Hepatic stellate cell (primary cell): ENCODE results near the gene CCL22.
"Not testable (repeated sequence)": the region's sequence is repeated elsewhere in the genome, so short reads cannot be mapped to it uniquely, and the experiment has no call there.

Experiments
- DNase-seq: peaks from one replicate; pipeline ENCODE4 v3.0.0; 2011; ENCODE audit warnings: low spot score

CCL22 gene

DNA sequence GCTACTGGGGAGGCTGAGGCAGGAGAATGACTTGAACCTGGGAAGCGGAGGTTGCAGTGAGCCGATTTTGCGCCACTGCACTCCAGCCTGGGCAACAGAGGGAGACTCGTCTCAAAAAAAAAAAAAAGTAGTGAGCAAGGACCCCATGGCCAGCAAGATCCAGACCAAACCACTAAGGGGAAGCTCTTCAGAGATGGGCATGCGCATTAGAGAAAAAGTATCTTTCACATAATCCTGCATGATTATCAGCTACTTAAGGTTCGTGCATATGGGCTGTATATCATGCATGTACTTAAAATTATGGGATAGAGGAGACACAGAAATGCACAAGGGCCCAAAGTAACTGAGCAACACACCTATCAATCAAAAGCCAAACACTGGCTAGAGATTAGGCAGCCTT lies 10.7 kb upstream of the CCL22 start:
- no peak for DNase-seq

- DNase-seq: no peak
Measured at GRCh38 chr16:57348327-57348726, 10.3 kb upstream of the CCL22 start.

DNA sequence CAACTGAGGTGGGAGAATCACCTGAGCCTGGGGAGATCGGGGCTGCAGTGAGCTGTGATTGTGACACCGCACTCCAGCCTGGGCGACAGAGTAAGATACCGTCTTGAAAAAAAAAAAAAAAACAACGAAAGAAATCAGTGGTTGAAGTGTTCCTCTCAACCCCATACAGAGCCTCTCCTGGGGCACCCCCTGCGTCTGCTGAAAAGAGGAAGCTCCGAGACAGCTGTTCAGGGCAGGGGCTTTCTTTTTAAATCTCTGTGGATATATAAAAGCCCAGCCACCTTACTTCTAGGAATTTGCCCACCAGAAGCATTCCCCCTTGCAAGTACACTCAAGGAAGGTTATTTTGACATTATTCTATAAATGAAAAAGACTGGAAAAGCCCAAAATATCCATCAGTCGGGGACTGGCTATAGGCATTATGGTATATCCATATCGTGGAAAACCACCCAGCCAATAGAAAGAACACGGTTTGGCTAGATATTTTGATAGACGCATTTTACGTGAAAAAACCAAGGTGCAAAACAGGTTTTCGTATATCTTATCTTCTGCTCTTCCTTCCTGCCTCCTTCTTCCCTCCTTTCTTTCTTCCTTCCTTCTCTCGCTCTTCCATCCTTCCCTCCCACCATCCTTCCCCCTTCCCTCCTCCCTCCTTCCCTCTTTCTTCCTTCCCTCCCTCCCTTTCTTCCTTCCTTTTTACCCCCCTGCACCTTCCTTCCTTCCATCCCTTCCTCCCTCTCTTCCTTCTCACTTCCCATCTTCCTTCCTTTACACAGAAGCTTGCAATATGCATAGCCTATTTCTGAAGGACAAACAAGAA lies 9.2 kb upstream of the CCL22 start:
- DNase-seq: no peak

DNA sequence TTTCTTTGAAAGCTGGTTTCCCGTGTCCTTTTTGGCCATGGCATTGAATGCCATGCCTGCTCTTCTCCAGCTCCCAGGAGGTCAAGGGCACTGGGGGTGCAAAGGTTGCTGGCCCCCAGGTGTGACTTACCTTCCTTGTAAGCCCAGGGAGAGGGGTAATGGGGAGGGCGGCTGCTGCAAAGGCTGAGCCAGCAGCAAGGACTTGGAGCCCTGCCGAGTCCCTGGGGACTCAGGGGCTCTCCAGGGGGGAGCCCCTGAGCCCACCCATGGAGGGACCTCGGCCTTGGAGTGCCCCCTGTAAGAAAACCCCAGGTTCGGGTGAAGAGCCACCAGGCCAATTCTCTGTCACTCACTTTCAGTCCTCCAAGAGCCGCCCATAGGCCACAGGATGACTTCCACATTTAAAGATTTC lies 5.9 kb upstream of the CCL22 start:
- no peak for DNase-seq

DNA sequence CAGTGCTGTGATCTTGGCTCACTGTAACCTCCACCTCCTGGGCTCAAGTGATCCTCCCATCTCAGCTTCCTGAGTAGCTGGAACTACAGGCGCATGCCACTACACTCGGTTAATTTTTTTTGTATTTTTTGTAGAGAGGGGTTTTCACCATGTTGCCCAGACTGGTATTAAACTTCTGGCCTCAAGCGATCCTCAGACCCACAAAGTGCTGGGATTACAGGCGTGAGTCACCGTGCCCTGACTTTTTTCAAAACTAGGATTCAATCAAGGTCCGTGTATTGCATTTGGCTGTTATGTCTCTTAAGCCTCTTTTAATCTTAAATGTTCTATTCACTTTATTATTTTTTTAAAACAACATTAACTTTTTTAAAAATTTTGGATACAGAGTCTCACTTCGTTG lies 4.3 kb upstream of the CCL22 start:
- no peak for DNase-seq

DNA sequence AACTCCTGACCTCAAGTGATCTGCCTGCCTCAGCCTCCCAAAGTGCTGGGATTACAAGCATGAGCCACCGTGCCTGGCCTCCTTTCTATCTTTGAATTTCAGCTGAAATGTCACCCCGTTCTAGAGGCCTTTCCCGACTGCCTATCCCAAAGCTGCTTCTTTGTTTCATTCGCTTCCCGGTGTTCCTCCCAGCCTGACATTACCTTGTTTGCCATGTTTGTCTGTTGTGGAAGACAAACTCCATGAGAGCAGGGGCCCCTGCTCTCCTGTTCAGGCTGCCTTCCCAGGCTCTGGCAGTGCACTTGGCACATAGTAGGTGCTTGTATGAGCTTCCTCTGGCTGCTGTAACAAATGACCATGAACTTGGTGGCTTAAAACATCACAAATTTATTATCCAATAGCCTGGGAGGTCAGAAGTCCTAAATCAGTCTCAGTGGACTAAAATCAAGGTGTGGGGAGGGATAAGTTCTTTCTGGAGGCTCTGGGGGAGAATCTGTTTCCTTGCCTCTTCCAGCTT lies 2.6 kb upstream of the CCL22 start:
- DNase-seq: no peak

GRCh38 chr16:57356547-57356946 lies 2.0 kb upstream of the CCL22 start:
- no peak for DNase-seq

DNA sequence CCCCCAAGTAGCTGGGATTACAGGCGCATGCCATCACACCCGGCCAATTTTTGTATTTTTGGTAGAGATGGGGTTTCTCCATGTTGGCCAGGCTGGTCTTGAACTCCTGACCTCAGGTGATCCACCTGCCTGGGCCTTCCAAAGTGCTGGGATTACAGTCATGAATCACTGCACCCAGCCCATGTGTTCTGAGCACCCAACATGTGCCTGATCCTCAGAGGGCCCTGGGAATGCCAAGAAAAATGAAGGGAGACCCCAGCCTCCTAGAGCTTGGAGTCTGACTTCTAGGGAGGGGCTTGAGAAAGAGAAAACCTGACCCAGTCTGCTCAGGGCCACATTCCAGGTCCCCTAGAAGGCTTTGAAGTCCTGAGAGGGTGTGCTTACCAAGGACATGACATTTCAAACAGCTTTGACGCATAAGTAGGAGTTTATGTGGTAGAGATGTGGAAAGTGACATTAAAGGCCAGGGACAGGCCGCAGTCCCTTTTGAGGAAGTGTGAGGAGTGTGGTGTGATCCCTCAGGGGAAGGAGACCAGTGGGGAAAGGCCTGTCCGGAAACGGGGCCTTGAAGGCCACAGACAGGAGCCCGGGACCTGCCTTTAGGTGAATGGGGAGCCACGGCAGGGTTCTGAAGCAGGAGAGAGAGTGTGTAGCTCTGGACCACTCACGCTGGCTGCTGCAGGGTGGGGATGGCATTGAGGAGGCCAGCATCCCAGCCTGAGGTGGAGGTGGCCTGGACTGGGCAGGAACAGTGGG lies 1.1 kb upstream of the CCL22 start:
- DNase-seq: no peak

GRCh38 chr16:57358086-57358420 lies 530 bp upstream of the CCL22 start:
- no peak for DNase-seq

DNA sequence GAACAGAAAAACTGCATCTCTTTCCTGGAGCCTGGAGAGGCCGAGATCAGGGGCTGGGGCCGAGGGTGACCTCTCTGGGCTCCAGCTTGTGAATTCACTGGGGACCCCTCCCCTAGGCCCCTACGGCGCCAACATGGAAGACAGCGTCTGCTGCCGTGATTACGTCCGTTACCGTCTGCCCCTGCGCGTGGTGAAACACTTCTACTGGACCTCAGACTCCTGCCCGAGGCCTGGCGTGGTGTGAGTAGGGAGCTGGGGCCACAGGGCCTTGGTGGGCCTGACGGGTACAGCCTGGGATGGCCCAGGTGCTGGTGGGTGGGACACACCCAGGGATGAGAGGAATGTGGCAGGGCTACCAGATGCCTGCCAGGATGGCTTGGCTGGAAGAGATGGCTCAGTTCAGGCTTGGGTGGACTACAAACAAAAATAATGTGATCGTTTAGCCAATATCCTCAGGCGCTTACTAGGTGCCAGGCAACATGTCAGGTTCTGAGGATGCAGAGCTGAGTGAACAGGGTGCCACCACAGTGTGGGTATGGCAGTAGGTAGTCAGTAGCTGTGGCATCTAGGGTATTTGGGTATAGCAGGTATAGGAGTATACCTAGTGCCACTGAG lies 1.8 kb downstream of the CCL22 start:
- DNase-seq: no peak

GRCh38 chr16:57361404-57361803 lies 2.8 kb downstream of the CCL22 start:
- DNase-seq: no peak

DNA sequence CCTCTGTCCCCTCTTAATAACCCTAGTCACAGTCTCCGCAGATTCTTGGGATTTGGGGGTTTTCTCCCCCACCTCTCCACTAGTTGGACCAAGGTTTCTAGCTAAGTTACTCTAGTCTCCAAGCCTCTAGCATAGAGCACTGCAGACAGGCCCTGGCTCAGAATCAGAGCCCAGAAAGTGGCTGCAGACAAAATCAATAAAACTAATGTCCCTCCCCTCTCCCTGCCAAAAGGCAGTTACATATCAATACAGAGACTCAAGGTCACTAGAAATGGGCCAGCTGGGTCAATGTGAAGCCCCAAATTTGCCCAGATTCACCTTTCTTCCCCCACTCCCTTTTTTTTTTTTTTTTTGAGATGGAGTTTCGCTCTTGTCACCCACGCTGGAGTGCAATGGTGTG lies 5.6 kb downstream of the CCL22 start:
- no peak for DNase-seq

DNA sequence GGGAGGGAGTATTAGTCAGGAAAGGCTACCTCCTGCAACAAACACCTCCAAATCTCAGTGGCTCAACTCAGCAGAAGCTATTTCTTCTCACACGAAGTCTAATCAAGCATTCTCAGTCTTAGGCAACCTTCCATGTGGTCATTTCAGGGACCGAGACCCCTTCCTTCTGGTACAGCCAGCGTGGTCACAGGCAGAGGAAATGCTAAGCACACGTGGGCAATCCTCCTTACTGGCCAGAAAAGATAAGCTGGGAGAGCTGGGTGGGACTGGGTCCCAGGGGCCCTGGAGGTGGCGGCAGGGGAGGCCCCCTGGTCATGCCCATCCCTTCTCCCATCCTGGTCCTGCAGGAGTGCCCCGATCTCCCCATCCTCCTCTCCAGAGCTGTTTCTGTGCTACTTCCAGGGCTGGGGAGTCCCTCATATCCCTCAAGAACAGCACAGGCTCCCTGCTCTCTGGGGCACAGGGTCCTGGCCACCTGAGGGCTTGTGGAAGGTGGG lies 8.0 kb downstream of the CCL22 start:
- DNase-seq: no peak

DNA sequence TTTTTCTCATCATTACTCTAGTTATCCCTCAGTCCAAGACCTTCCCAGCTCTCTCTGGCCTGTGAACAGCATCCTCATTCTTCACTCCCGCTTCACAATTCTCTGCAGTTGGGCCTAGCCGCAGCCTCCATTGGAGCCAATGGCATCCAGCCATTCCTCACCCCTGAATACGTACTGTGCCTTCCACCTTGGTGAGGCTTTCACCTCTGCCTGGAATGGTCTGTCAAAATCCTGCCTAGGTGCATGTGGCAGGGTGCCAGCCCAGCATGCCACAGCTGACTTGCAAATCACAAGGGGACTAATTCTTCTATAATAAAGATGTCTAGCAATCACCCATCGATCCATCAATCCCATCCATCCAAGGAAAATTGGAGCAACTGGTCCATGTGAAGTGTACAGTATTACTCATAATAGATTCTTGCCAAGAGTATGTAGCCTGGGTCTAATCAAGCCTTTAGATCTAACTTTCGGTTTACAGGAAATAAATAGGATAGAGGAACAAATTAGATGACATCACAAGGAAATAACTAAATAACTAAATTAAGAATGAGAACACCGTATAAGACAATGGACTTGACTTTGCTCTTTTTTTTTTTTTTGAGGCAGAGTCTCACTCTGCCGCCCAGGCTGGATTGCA lies 8.7 kb downstream of the CCL22 start:
- no peak for DNase-seq

- DNase-seq: no peak
Measured at GRCh38 chr16:57371494-57372371, 13.2 kb downstream of the CCL22 start.

GRCh38 chr16:57372372-57373116 lies 14.0 kb downstream of the CCL22 start, which contains the start of gene CX3CL1:
TSS of gene CX3CL1 (plus strand) at chr16:57372490. CDS start at chr16:57372569, 79 bp downstream.
- DNase-seq: peak; percentile 71

DNA sequence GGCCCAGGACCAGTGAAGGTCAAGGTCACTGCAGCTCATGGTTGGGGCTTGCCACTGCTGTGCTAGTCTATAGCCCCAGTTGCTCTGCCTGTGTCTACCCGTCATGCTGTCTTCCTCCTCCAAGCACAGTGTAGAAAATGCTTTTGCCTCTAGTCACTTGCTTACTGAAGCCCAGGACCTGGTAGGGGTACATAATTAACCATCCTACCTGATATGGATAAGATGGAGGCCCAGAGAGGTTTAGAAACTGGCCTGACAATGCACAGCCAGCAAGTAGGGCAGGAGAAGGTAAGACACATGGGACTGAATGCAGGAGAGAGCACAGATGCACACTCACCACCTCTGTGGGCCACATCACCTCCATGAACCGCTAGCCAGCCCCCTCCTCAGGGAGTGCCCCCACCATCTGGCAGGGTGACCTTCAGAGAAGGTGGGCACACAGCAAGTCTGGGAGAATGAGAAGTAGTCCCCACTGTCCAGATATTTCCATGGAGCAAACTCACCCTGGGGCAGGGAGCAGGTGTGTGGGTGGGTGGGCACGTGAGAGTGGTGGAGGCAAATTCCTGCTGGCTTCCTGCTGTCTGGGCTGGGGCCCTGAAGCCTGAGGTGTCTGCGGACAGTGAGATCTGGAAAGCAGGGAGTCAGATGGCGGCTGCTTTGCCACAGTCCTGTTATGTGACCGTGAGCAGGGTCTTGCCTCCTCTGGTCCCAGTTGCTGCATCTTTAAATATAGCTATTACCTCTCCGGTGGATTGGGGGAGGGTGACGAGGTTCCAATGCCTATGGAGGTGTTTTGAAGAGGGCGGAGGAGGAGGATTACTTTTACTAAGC lies 14.7 kb downstream of the CCL22 start:
- DNase-seq: no peak

GRCh38 chr16:57374067-57374534 lies 15.5 kb downstream of the CCL22 start:
- DNase-seq: no peak

DNA sequence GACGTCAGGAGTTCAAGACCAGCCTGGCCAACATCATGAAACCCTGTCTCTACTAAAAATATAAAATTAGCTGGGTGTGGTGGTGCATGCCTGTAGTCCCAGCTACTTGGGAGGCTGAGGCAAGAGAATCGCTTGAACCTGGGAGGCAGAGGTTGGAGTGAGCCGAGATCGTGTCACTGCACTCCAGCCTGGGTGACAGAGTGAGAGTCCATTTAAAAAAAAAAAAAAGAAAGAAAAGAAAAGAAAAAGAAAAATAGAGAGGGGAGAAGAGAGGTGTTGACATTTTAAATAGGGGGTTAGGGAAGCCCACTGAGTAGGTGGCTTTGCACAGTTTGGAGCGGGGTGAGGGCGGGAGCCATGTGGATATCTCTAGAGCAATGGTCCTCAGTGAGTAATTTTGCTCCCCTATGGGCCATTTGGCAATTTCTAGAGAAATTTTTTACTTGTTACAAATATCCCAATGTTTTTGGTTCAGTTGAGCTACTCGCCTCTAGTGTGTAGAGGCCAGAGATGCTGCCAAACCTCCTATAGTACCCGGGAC lies 16.4 kb downstream of the CCL22 start:
- not testable (repeated sequence) for DNase-seq
